T-cell (primary cell): Measurements from ENCODE around the gene TPRG1. TPM values are rescaled to one million over a fixed set of nuclear protein-coding genes. Genes with fewer than 3 reads are reported as not detected.

Experiments used
- ATAC-seq, 4 experiments: fragments of 200-7000 bp in 3 of 4; fragments of 150-1000 bp in 1 of 4; cut with Tn5 transposase; replicated peaks in 1 of 4; 1 replicate in 3 of 4; 2 replicates in 1 of 4; pipeline ENCODE4 v1.10.0; 2021; ENCODE audit warnings: moderate library complexity in 3 of 4, mild to moderate bottlenecking in 2 of 4, moderate number of reproducible peaks in 1 of 4
- CTCF ChIA-PET, 2 donors: fragments of 300-600 bp; sonication (Branson Sonifier 250); formaldehyde crosslinking; loops; one replicate each; lab custom pipeline; 2022; ENCODE audit warnings: antibody characterized with exemption in 2 of 2; lab: Charles Lee
- POLR2A ChIA-PET, 2 donors: fragments of 300-600 bp; sonication (Branson Sonifier 250); formaldehyde crosslinking; loops; one replicate each; lab custom pipeline; 2022; ENCODE audit warnings: antibody characterized with exemption in 2 of 2; lab: Charles Lee
- DNase-seq, 35 experiments: peaks; one replicate each; pipeline versions ENCODE4 v3.0.0 to v3.0.0-alpha.2; 2013 to 2023
- H3K27ac ChIP-seq: one replicate; pipeline ENCODE4 v1.5.1; 2013; ENCODE audit warnings: low read length
- H3K27me3 ChIP-seq, 2 experiments: replicated peaks in 1 of 2; 1 replicate in 1 of 2; 2 replicates in 1 of 2; pipeline versions ENCODE4 v1.6.1 to v1.7.0; 2013; ENCODE audit warnings: low read length in 1 of 2, mixed read lengths in 1 of 2; ENCODE audit not compliant: control insufficient read depth in 2 of 2, insufficient read depth in 2 of 2; ENCODE audit errors: extremely low read depth in 1 of 2
- H3K36me3 ChIP-seq, 2 donors: 1 replicate in 1 of 2; 2 replicates in 1 of 2; pipeline versions ENCODE4 v1.6.1 to v1.7.0; 2013; ENCODE audit warnings: low read length in 1 of 2; ENCODE audit not compliant: control insufficient read depth in 2 of 2, insufficient read depth in 1 of 2; ENCODE audit errors: extremely low read depth in 1 of 2
- H3K4me1 ChIP-seq, 2 experiments: 1 replicate in 1 of 2; 2 replicates in 1 of 2; pipeline versions ENCODE4 v1.6.1 to v1.7.0; 2013; ENCODE audit warnings: low read length in 2 of 2, mixed read lengths in 1 of 2; ENCODE audit not compliant: insufficient read depth in 2 of 2, control insufficient read depth in 1 of 2; ENCODE audit errors: extremely low read depth in 1 of 2
- H3K4me3 ChIP-seq, 2 donors: 1 replicate in 1 of 2; 2 replicates in 1 of 2; pipeline versions ENCODE4 v1.5.1 to v1.7.0; 2013; ENCODE audit warnings: mild to moderate bottlenecking in 2 of 2, low read length in 1 of 2, moderate library complexity in 1 of 2; ENCODE audit not compliant: control insufficient read depth in 1 of 2; ENCODE audit errors: extremely low read depth in 1 of 2
- H3K9me3 ChIP-seq: 2 replicates; pipeline ENCODE4 v1.7.0; 2013
- H3K27ac Mint-ChIP-seq, 2 donors: one replicate each; pipeline ENCODE4 v1.8.0; 2020 to 2021; ENCODE audit warnings: mild to moderate bottlenecking in 2 of 2, mixed read lengths in 2 of 2
- H3K27me3 Mint-ChIP-seq, 2 donors: one replicate each; pipeline ENCODE4 v1.8.0; 2021 to 2022; ENCODE audit warnings: mixed read lengths in 2 of 2
- H3K36me3 Mint-ChIP-seq: one replicate; pipeline ENCODE4 v1.8.0; 2021; ENCODE audit warnings: mixed read lengths
- H3K4me1 Mint-ChIP-seq, 3 donors: one replicate each; pipeline ENCODE4 v1.8.0; 2020 to 2022; ENCODE audit warnings: mixed read lengths in 3 of 3, mild to moderate bottlenecking in 1 of 3
- H3K4me3 Mint-ChIP-seq, 3 donors: one replicate each; pipeline ENCODE4 v1.8.0; 2020 to 2022; ENCODE audit warnings: mild to moderate bottlenecking in 3 of 3, mixed read lengths in 3 of 3, moderate library complexity in 3 of 3
- H3K9me3 Mint-ChIP-seq, 3 donors: one replicate each; pipeline ENCODE4 v1.8.0; 2020 to 2022; ENCODE audit warnings: mixed read lengths in 3 of 3
- whole genome bisulfite sequencing: methylation state at CpG from one replicate; pipeline ENCODE4 v1.1.5; 2013; ENCODE audit warnings: missing lambda C conversion rate; ENCODE audit not compliant: insufficient coverage; 5-methylcytosine and 5-hydroxymethylcytosine counted together
- total RNA-seq, 35 experiments: library from RNA in 6 of 35; stranded (reverse) in 6 of 35; fragments of 120-200 nt in 1 of 35; gene quantifications; one replicate each; pipeline versions ENCODE4 v1.2.1 to v1.2.4 and lab custom pipeline; 2013 to 2026

TPRG1 gene
- total RNA-seq, 5 donors from 2014 or later (not counting 1 experiment from before 2014, with no cell fraction given), result 5.6 to 28.4 (median 15.5) TPM

DNA sequence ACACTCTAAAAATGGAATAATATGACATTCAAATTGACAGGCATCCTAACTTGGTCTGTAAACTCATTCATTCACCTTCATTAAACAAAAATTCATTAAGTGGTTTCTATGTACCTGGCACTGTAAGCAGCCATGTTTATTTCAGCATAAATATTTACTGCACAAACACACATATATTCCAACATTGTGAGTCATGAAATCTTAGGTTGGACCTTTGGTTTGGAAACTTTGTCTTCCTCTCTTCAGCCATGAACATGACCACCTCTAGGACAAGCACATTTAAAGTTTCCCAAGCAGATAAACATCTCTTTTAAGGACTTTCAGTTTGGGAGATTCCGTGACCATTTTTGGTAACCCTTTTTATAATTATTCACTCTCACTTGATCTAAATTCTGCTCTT lies 131.8 kb downstream of the TPRG1 start:
- 100% methylated on average over 1 of the region's 1 CpG for WGBS
- Histone ChIP-seq H3K27ac (no peak overlapping the region), H3K4me3 (no peak overlapping the region), H3K4me1 (peaks cover 5 to 38% of the 10 kb centered on the region in 2 experiments), H3K36me3 (no peaks in the 10 kb centered on the region), H3K9me3 (no peaks in the 10 kb centered on the region), H3K27me3 (no peaks in the 10 kb centered on the region)
- no peak for DNase-seq
- CTCF ChIA-PET, result interaction anchor here in 1 of 2 donors (0.6 kb wide), 1 partner anchor 136 kb away, joined by 3 read pairs; no protein-coding TSS in a partner anchor
- H3K9me3 Mint-ChIP-seq, result no peaks in the 10 kb centered on the region
- no peaks in the 10 kb centered on the region for H3K27me3 Mint-ChIP-seq
- H3K4me3 Mint-ChIP-seq, result no peak overlapping the region
- H3K27ac Mint-ChIP-seq, result no peak overlapping the region
- no peak for ATAC-seq
- peaks cover 44 to 47% (median 46%) of the 10 kb centered on the region in 3 donors for H3K4me1 Mint-ChIP-seq
- peaks cover 5% of the 10 kb centered on the region for H3K36me3 Mint-ChIP-seq
- POLR2A ChIA-PET, result no interaction called here

DNA sequence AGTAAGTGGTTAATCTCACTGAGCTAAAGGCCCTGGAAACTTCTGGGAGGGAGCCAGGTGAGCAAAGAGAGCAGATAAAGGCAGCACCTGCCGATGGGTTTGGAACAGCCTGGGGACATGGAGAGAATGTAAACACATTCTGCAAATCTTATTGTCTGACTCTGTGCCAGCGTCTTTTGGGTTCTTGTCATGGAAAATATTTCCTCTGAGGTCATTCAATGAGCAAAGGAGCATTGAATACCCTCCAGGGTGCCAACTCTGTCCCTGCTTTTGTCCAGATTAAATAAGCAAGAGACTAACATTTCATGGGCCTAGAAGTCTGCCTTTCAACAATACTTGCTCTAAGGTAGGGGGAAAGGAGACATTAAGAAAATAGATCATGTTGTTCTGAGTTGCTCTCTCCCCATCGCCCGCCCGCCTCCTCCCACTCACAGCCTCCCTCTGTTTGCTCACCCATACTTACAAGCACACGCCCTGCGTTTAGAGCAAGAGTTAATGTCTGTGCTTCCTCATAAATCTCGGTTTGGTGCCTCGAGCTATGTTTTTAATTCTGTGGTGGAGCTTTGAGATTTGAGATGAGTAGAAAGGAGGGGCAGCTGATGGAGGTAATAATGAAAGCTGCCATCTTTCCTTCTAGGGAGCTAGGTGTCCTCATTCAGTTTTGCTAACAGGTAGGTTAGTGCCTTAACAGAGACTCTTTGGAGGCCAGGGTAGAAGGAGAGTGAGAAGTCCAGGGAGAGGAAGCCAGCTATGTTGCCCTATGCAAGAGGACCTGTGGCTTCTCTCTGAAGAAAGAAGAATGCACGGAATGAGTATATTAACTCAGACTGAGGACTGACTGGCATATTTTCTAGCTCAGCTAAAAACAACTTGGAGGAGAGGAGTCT lies 132.9 kb downstream of the TPRG1 start:
- POLR2A ChIA-PET, result interaction anchor here in 1 of 2 donors (0.6 kb wide), 1 partner anchor 758 kb away, joined by 3 read pairs; no protein-coding TSS in a partner anchor
- CTCF ChIA-PET, result interaction anchor here in 1 of 2 donors (1.7 kb wide), 1 partner anchor 17 kb away, joined by 3 read pairs; no protein-coding TSS in a partner anchor
- 71% methylated on average over 1 of the region's 10 CpGs for WGBS
- no peaks in the 10 kb centered on the region for H3K36me3 ChIP-seq
- no peaks in the 10 kb centered on the region for H3K9me3 Mint-ChIP-seq
- H3K27me3 ChIP-seq, result no peaks in the 10 kb centered on the region
- peak overlapping the region in 1 of 3 donors; percentile 28 for H3K4me3 Mint-ChIP-seq
- no peaks in the 10 kb centered on the region for H3K27me3 Mint-ChIP-seq
- peak; percentile 50 to 63 (median 60) for ATAC-seq
- peaks cover 5% of the 10 kb centered on the region for H3K36me3 Mint-ChIP-seq
- H3K4me3 ChIP-seq, result peak overlapping the region in 1 of 2 donors; percentile 11
- no peak overlapping the region for H3K27ac ChIP-seq
- H3K4me1 Mint-ChIP-seq, result peaks cover 34 to 36% (median 35%) of the 10 kb centered on the region in 3 donors
- peak in 6 of 35 experiments; percentile 2 to 13 (median 6) for DNase-seq
- peaks cover 5 to 29% of the 10 kb centered on the region in 2 experiments for H3K4me1 ChIP-seq
- H3K27ac Mint-ChIP-seq, result peak overlapping the region; percentile 45 to 76
- H3K9me3 ChIP-seq, result no peaks in the 10 kb centered on the region

DNA sequence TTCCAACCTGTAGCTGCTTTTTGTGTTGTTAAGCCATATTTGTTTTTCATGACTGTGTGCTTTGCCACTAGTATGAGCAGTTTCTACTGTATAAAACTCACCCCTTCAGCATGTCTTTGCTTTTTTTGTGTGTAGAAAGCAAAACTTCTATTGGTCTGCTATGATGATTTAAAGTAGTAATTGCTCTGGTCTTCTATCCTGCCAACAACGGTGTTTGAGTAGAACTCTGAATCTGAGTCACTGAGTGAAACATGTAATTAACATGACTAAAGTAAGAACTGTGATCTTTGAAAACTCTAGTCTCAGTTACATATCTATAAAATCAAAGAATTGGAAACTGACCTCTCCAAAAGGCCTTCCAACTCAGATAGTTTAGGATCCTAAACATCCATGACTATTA lies 133.6 kb downstream of the TPRG1 start:
- Mint-ChIP-seq H3K36me3 (peaks cover 5% of the 10 kb centered on the region), H3K4me3 (peak overlapping the region in 1 of 3 donors; percentile 28), H3K4me1 (peaks cover 31 to 32% (median 31%) of the 10 kb centered on the region in 3 donors), H3K27ac (peak overlapping the region; percentile 6 to 76), H3K27me3 (no peaks in the 10 kb centered on the region), H3K9me3 (no peaks in the 10 kb centered on the region)
- Histone ChIP-seq H3K4me1 (peaks cover 5 to 24% of the 10 kb centered on the region in 2 experiments), H3K27ac (no peak overlapping the region), H3K27me3 (no peaks in the 10 kb centered on the region), H3K9me3 (no peaks in the 10 kb centered on the region), H3K36me3 (no peaks in the 10 kb centered on the region), H3K4me3 (no peak overlapping the region)
- ATAC-seq, result peak in 1 of 4 experiments; percentile 9
- WGBS, result no CpG with 5 or more reads among the region's 1 CpG
- ChIA-PET CTCF (interaction anchor here in 1 of 2 donors (1.7 kb wide), 1 partner anchor 16 kb away, joined by 3 read pairs; no protein-coding TSS in a partner anchor), POLR2A (interaction anchor here in 1 of 2 donors (0.6 kb wide), 1 partner anchor 757 kb away, joined by 3 read pairs; no protein-coding TSS in a partner anchor)
- DNase-seq, result no peak

DNA sequence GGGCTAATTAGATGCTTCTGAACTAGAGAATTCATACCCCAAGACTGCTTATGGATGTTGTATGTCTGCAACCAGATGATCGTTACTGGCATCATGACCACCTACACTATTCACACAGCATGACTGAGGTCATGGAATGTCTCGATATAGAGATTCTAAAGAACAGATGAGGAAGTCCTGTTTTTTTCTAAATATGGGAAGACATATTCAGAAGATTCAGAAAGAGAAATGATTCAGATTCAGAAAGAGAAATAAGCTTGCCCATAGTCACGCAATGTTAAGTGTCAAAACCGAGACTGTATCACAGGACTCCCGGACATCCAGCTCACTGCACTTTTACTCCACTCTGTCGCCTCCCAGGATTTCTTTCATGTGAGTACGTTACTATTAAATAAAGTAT lies 136.2 kb downstream of the TPRG1 start:
- Histone ChIP-seq H3K27me3 (no peaks in the 10 kb centered on the region), H3K4me3 (no peak overlapping the region), H3K36me3 (no peaks in the 10 kb centered on the region), H3K4me1 (peaks cover 5 to 14% of the 10 kb centered on the region in 2 experiments), H3K27ac (no peak overlapping the region), H3K9me3 (no peaks in the 10 kb centered on the region)
- ChIA-PET POLR2A (no interaction called here), CTCF (interaction anchor here in 1 of 2 donors (1.2 to 1.3 kb wide), 2 partner anchors 9 to 13 kb away, joined by 3 read pairs; no protein-coding TSS in a partner anchor)
- Mint-ChIP-seq H3K4me3 (no peak overlapping the region), H3K36me3 (peaks cover 5% of the 10 kb centered on the region), H3K4me1 (peaks cover 20 to 24% (median 23%) of the 10 kb centered on the region in 3 donors), H3K9me3 (no peaks in the 10 kb centered on the region), H3K27ac (no peak overlapping the region), H3K27me3 (no peaks in the 10 kb centered on the region)
- DNase-seq (no peak), ATAC-seq (no peak)
- 100% methylated on average over 1 of the region's 7 CpGs for WGBS

DNA sequence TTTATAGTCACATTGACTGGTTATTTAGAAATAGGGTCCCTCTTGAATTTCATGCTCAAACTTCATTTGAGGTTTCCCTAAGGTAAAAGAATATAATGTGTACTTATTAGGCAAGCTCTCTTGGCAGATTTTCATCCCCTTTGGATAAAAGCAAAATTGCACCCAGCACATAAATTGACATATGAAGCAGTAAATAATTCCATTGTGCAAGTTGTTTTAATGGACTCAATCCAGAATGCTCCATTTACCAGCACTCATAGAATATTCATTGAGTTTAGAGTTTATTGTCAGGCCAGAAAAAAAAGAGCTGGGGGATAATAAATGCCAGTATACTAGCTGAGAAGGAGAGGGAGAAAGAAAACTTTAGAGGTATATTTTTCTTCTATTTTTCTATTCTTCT lies 136.8 kb downstream of the TPRG1 start:
- H3K27me3 ChIP-seq, result no peaks in the 10 kb centered on the region
- DNase-seq, result no peak
- Mint-ChIP-seq H3K9me3 (no peaks in the 10 kb centered on the region), H3K4me3 (no peak overlapping the region), H3K4me1 (peaks cover 20 to 24% (median 23%) of the 10 kb centered on the region in 3 donors), H3K36me3 (peaks cover 5% of the 10 kb centered on the region), H3K27ac (no peak overlapping the region), H3K27me3 (no peaks in the 10 kb centered on the region)
- no peak overlapping the region for H3K27ac ChIP-seq
- no peak overlapping the region for H3K4me3 ChIP-seq
- no peaks in the 10 kb centered on the region for H3K9me3 ChIP-seq
- ATAC-seq, result no peak
- H3K36me3 ChIP-seq, result no peaks in the 10 kb centered on the region
- H3K4me1 ChIP-seq, result peaks cover 5 to 14% of the 10 kb centered on the region in 2 experiments
- ChIA-PET CTCF (no interaction called here), POLR2A (no interaction called here)

DNA sequence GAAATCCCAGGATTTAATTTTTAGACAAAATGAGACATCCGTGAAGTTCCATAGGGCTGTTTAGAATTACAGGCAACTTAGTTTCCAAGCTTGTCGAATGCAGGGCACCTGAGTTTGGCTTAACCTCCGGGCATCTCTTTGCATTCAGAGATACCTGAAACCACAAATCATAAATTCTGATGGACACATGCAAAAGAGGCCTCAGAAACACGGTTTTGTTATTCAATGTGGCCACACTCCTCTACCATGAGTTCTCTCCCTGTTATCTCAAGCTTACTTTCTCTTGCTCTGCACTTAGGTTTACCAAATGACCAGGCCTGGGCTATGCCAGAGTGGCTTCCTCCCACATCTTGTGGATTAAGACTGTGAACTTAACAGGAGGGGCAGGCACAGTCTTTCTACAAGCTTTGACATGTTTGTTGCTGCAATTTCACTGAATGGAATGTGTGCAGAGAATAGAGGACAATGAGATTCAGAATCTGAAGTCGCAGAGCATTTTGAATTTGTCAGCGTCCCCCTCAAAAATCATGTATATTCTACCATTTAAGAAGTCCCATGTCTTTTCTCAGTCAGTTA lies 137.7 kb downstream of the TPRG1 start:
- no peak for DNase-seq
- Histone ChIP-seq H3K4me1 (peaks cover 5 to 14% of the 10 kb centered on the region in 2 experiments), H3K4me3 (no peak overlapping the region), H3K27me3 (no peaks in the 10 kb centered on the region), H3K36me3 (no peaks in the 10 kb centered on the region), H3K9me3 (no peaks in the 10 kb centered on the region), H3K27ac (no peak overlapping the region)
- ATAC-seq, result no peak
- H3K27ac Mint-ChIP-seq, result no peak overlapping the region
- CTCF ChIA-PET, result no interaction called here
- H3K9me3 Mint-ChIP-seq, result no peaks in the 10 kb centered on the region
- no peaks in the 10 kb centered on the region for H3K36me3 Mint-ChIP-seq
- H3K4me3 Mint-ChIP-seq, result no peak overlapping the region
- H3K4me1 Mint-ChIP-seq, result peaks cover 15 to 18% (median 15%) of the 10 kb centered on the region in 3 donors
- no peaks in the 10 kb centered on the region for H3K27me3 Mint-ChIP-seq
- 85% methylated on average over 4 of the region's 6 CpGs for WGBS
- POLR2A ChIA-PET, result interaction anchor here (0.5 to 1.0 kb wide), 3 partner anchors 14 to 509 kb away, joined by 3 to 6 read pairs (median 4); no protein-coding TSS in a partner anchor
